PC-9 (cell line): ENCODE data around the gene TOMM6. TPM values are rescaled to one million over a fixed set of nuclear protein-coding genes. Genes with fewer than 3 reads are reported as not detected.

Source experiments
- BruUV-seq: library from RNA; stranded (reverse); fragments of 400-500 nt; replicated peaks from 2 replicates; lab custom pipeline; 2021; lab: Mats Ljungman, UMichigan
- CTCF ChIA-PET: fragments of 300-600 bp; sonication (Branson Sonifier 250); formaldehyde crosslinking; loops from one replicate; lab custom pipeline; 2022; ENCODE audit warnings: antibody characterized with exemption; lab: Charles Lee
- POLR2A ChIA-PET: fragments of 300-600 bp; sonication (Branson Sonifier 250); formaldehyde crosslinking; loops from one replicate; lab custom pipeline; 2022; ENCODE audit warnings: antibody characterized with exemption; ENCODE audit not compliant: unreplicated experiment; lab: Charles Lee
- DNase-seq, 2 experiments: peaks; one replicate each; pipeline versions ENCODE4 v3.0.0 to v3.0.0-alpha.2; 2015 to 2022; ENCODE audit warnings: mixed read lengths in 1 of 2
- H2AFZ ChIP-seq: fragments of 200-600 bp; sonication (generic); 2 replicates; pipeline ENCODE4 v1.8.1; 2017; ENCODE audit warnings: antibody characterized with exemption
- H3F3A ChIP-seq: fragments of 200-600 bp; sonication (generic); 2 replicates; pipeline ENCODE4 v1.8.1; 2017; ENCODE audit warnings: antibody characterized with exemption, mild to moderate bottlenecking, low read depth; ENCODE audit not compliant: insufficient read depth
- H3K27ac ChIP-seq: fragments of 200-600 bp; sonication (generic); 2 replicates; pipeline ENCODE4 v1.6.1; 2016; ENCODE audit warnings: mixed run types
- H3K27me3 ChIP-seq: fragments of 200-600 bp; sonication (generic); 2 replicates; pipeline ENCODE4 v1.6.1; 2016; ENCODE audit warnings: low read depth, mixed run types; ENCODE audit not compliant: insufficient read depth
- H3K36me3 ChIP-seq: fragments of 200-600 bp; sonication (generic); 2 replicates; pipeline ENCODE4 v1.6.1; 2016; ENCODE audit warnings: low read depth, mixed run types
- H3K4me1 ChIP-seq: fragments of 200-600 bp; sonication (generic); replicated peaks from 2 replicates; pipeline ENCODE4 v1.6.1; 2016; ENCODE audit warnings: mixed run types; ENCODE audit not compliant: insufficient read depth
- H3K4me2 ChIP-seq: fragments of 200-600 bp; sonication (generic); 2 replicates; pipeline ENCODE4 v1.6.1; 2017; ENCODE audit warnings: mixed run types
- H3K4me3 ChIP-seq: fragments of 200-600 bp; sonication (generic); 2 replicates; pipeline ENCODE4 v1.6.1; 2016; ENCODE audit warnings: mixed run types
- H3K79me2 ChIP-seq: fragments of 200-600 bp; sonication (generic); 2 replicates; pipeline ENCODE4 v1.6.1; 2017; ENCODE audit warnings: low read depth, mixed run types
- H3K9me2 ChIP-seq: fragments of 200-600 bp; sonication (generic); 2 replicates; pipeline ENCODE4 v1.8.1; 2017; ENCODE audit warnings: mild to moderate bottlenecking; ENCODE audit not compliant: insufficient read depth
- H3K9me3 ChIP-seq: fragments of 200-600 bp; sonication (generic); 2 replicates; pipeline ENCODE4 v1.8.1; 2016; ENCODE audit warnings: low read depth; ENCODE audit not compliant: insufficient read depth
- H4K20me1 ChIP-seq: fragments of 200-600 bp; sonication (generic); 2 replicates; pipeline ENCODE4 v1.8.1; 2017; ENCODE audit not compliant: insufficient read depth
- EZH2 ChIP-seq: fragments of 200-600 bp; sonication (generic); IDR thresholded peaks from 2 replicates; pipeline ENCODE4 v1.8.0; 2017; ENCODE audit warnings: antibody characterized with exemption, low read depth
- intact Hi-C: fragments of 100-400 bp; cut with micrococcal nuclease; formaldehyde crosslinking; loops from one replicate; pipeline ENCODE4 v1.10.0; 2022; ENCODE audit not compliant: unreplicated experiment
- total RNA-seq: library from RNA; stranded (reverse); gene quantifications from 2 replicates; pipeline ENCODE4 v1.2.3, GENCODE V29; 2021
- TF ChIP-seq, protein P1 (sequence below): fragments of 200-600 bp; sonication (generic); conservative IDR thresholded peaks from 2 replicates; pipeline ENCODE4 v1.6.1; 2017; ENCODE audit warnings: mixed run types, antibody characterized with exemption, mild to moderate bottlenecking, moderate library complexity

The TOMM6 gene
- total RNA-seq, 1 experiment from 2014 or later = 170 TPM

DNA sequence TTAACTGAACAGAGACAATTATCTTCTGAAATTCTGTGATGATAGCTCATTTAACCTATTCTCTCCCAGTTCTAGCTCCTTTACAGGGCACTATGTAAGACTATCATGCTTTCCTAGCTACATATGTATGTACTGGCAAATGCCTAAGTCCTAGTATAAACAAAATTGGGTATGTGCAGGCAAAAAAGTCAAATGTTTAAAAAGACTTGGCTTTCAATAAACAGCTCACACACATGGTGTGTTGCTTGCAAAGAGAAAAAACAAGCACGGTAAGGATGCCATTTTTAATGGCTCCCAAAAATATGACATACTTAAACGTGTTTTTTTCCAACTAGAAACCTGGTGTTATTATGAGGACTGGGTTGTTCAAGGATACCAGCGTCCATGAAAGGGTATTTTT is 44.8 kb downstream of the TOMM6 start:
- BruUV-seq = no TSS peak
- no peak for TF ChIP-seq EZH2
- TF ChIP-seq, protein P1, sequence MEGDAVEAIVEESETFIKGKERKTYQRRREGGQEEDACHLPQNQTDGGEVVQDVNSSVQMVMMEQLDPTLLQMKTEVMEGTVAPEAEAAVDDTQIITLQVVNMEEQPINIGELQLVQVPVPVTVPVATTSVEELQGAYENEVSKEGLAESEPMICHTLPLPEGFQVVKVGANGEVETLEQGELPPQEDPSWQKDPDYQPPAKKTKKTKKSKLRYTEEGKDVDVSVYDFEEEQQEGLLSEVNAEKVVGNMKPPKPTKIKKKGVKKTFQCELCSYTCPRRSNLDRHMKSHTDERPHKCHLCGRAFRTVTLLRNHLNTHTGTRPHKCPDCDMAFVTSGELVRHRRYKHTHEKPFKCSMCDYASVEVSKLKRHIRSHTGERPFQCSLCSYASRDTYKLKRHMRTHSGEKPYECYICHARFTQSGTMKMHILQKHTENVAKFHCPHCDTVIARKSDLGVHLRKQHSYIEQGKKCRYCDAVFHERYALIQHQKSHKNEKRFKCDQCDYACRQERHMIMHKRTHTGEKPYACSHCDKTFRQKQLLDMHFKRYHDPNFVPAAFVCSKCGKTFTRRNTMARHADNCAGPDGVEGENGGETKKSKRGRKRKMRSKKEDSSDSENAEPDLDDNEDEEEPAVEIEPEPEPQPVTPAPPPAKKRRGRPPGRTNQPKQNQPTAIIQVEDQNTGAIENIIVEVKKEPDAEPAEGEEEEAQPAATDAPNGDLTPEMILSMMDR = no peak

DNA sequence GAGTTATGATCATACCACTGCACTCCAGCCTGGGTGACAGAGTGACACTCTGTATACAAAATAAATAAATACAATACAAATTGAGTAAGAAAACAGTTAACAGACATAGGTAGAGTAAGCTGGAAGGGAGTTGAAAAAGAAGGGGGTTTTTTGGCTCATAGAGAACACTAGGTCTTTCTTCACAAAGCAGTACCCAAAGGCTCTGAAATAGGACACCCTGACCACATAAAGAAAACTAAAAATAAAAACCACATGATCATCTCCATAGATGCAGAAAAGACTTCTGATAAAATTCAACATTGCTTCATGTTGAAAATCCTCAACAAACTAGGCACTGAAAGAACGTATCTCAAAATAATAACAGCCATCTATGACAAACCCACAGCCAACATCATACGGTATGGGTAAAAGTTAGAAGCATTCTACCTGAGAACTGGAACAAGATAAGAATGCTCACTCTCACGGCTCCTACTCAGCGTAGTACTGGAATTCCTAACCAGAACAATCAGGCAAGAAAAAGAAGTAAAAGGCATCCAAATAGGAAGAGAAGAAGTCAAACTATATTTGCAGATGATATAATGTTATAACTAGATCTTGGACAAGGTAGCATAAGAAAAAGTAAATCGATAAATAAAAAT is 48.6 kb downstream of the TOMM6 start:
- BruUV-seq = no TSS peak
- Histone ChIP-seq H3K9me3 (no peaks in the 10 kb centered on the region), H3K9me2 (no peaks in the 10 kb centered on the region), H3K4me2 (no peak overlapping the region), H3F3A (no peaks in the 10 kb centered on the region), H3K27ac (no peak overlapping the region), H3K79me2 (no peaks in the 10 kb centered on the region), H4K20me1 (no peaks in the 10 kb centered on the region; the same call in 1 of the 2 replicates), H3K4me3 (no peak overlapping the region), H3K4me1 (no peaks in the 10 kb centered on the region), H2AFZ (no peak overlapping the region), H3K27me3 (no peaks in the 10 kb centered on the region), H3K36me3 (no peaks in the 10 kb centered on the region)
- no peak for TF ChIP-seq EZH2
- TF ChIP-seq, protein P1 = no peak
- ChIA-PET CTCF (no interaction called here), POLR2A (interaction anchor here (0.7 kb wide), 1 partner anchor 127 kb away, joined by 4 read pairs; no protein-coding TSS in a partner anchor)
- DNase-seq = no peak
- intact Hi-C loops = no loop called here

More for the DNA sequence above, 44.8 kb downstream of the TOMM6 start:
- Histone ChIP-seq H2AFZ (no peak overlapping the region), H3K4me3 (no peak overlapping the region), H3K79me2 (no peaks in the 10 kb centered on the region), H3K4me2 (no peak overlapping the region), H3K4me1 (no peaks in the 10 kb centered on the region), H3K27ac (no peak overlapping the region), H3K9me3 (no peaks in the 10 kb centered on the region), H3K9me2 (no peaks in the 10 kb centered on the region), H3K27me3 (no peaks in the 10 kb centered on the region), H3K36me3 (no peaks in the 10 kb centered on the region), H4K20me1 (no peaks in the 10 kb centered on the region; the same call in 1 of the 2 replicates), H3F3A (no peaks in the 10 kb centered on the region)
- no peak for DNase-seq
- intact Hi-C loops = no loop called here
- CTCF ChIA-PET = interaction anchor here (1.2 kb wide), 1 partner anchor 15 kb away, joined by 3 read pairs; no protein-coding TSS in a partner anchor
- POLR2A ChIA-PET = no interaction called here

DNA sequence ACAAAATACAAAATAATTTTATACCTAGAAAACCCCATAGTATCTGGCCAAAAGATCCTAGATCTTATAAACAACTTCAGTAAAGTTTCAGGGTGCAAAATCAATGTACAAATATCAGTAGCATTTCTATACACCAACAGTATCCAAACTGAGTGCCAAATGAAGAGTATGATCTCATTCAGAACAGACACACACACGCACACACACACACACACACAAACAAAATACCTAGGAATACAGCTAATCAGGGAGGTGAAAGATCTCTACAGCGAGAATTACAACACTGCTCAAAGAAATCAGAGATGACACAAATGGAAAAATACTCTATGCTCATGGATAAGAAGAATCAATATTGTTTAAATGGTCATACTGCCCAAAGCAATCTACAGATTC is 49.2 kb downstream of the TOMM6 start:
- Histone ChIP-seq H3K36me3 (no peaks in the 10 kb centered on the region), H3K4me2 (no peak overlapping the region), H4K20me1 (no peaks in the 10 kb centered on the region; the same call in 1 of the 2 replicates), H3K27me3 (no peaks in the 10 kb centered on the region), H3K27ac (no peak overlapping the region), H3K4me1 (no peaks in the 10 kb centered on the region), H3K4me3 (no peak overlapping the region), H3K79me2 (no peaks in the 10 kb centered on the region), H3K9me2 (no peaks in the 10 kb centered on the region), H3F3A (no peaks in the 10 kb centered on the region), H2AFZ (no peak overlapping the region), H3K9me3 (no peaks in the 10 kb centered on the region)
- BruUV-seq = no TSS peak
- POLR2A ChIA-PET = interaction anchor here (0.7 kb wide), 1 partner anchor 193 kb away, joined by 3 read pairs; no protein-coding TSS in a partner anchor
- DNase-seq = no peak
- TF ChIP-seq, protein P1 = no peak
- intact Hi-C loops = no loop called here
- CTCF ChIA-PET = interaction anchor here (0.8 kb wide), 1 partner anchor 22 kb away, joined by 3 read pairs; no protein-coding TSS in a partner anchor

Other genes starting within 250 kb of the TOMM6 start
- 26.0 and 29.4 TPM in 2 replicates for gene FOXP4, start 241.3 kb upstream of the TOMM6 start, total RNA-seq
- gene MDFI, start 149.2 kb upstream of the TOMM6 start, total RNA-seq = 19.4 and 22.6 TPM in 2 replicates
- 7.3 and 8.6 TPM in 2 replicates for gene TFEB, start 52.1 kb upstream of the TOMM6 start, total RNA-seq
- gene PGC, start 40.3 kb upstream of the TOMM6 start, total RNA-seq = not detected in 2 replicates
- gene FRS3, start 7.8 kb upstream of the TOMM6 start, total RNA-seq = 4.5 and 10.4 TPM in 2 replicates
- 8.4 and 9.2 TPM in 2 replicates for gene PRICKLE4, start 6.9 kb upstream of the TOMM6 start, total RNA-seq
- 10.9 and 13.9 TPM in 2 replicates for gene USP49, start 107.7 kb downstream of the TOMM6 start, total RNA-seq
- gene MED20, start 133.4 kb downstream of the TOMM6 start, total RNA-seq = 45.8 and 61.8 TPM in 2 replicates
- 33.0 and 36.5 TPM in 2 replicates for gene BYSL, start 133.8 kb downstream of the TOMM6 start, total RNA-seq
- gene CCND3, start 154.1 kb downstream of the TOMM6 start, total RNA-seq = 70.5 and 75.1 TPM in 2 replicates